Stimulated activated CD8-positive, alpha-beta memory T cell treated with anti-CD3 and anti-CD28 coated beads, Interleukin-15, amount 100 ng/mL, for 48 hours (primary cell): ENCODE results near the gene PTPN18.
"Not testable (repeated sequence)": the region's sequence is repeated elsewhere in the genome, so short reads cannot be mapped to it uniquely, and the experiment has no call there.

Experiments
- DNase-seq, 2 donors: peaks; one replicate each; pipeline ENCODE4 v3.0.0-alpha.2; 2020; ENCODE audit warnings: low read depth in 2 of 2

PTPN18 gene

GRCh38 chr2:130381145-130381544, 25.3 kb downstream of the PTPN18 start:
- no peak for DNase-seq

GRCh38 chr2:130381619-130382018, 25.8 kb downstream of the PTPN18 start:
- DNase-seq = no peak

GRCh38 chr2:130382313-130382917, 26.6 kb downstream of the PTPN18 start:
- DNase-seq = no peak

- no peak for DNase-seq
These were observed 29.9 kb downstream of the PTPN18 start for GRCh38 chr2:130385709-130386108.

- no peak for DNase-seq
These were observed 31.2 kb downstream of the PTPN18 start for GRCh38 chr2:130387071-130387400.

- DNase-seq = no peak
These were observed 31.9 kb downstream of the PTPN18 start for GRCh38 chr2:130387804-130388203.

- no peak for DNase-seq
These were observed 32.5 kb downstream of the PTPN18 start for GRCh38 chr2:130388221-130388907.

- no peak for DNase-seq
These were observed 33.5 kb downstream of the PTPN18 start for GRCh38 chr2:130389358-130389757.

GRCh38 chr2:130389783-130390182, 33.9 kb downstream of the PTPN18 start:
- DNase-seq = no peak

- DNase-seq = no peak
These were observed 34.7 kb downstream of the PTPN18 start for GRCh38 chr2:130390460-130391057.

GRCh38 chr2:130391058-130391871, 35.4 kb downstream of the PTPN18 start:
- DNase-seq = peak; percentile 61 to 70

GRCh38 chr2:130391872-130392670, 36.2 kb downstream of the PTPN18 start:
- DNase-seq = no peak

GRCh38 chr2:130393318-130393910, 37.6 kb downstream of the PTPN18 start:
- no peak for DNase-seq

GRCh38 chr2:130406280-130406679, 50.4 kb downstream of the PTPN18 start:
- not testable (repeated sequence) for DNase-seq

- not testable (repeated sequence) for DNase-seq
These were observed 60.8 kb downstream of the PTPN18 start for GRCh38 chr2:130416693-130417092.

GRCh38 chr2:130418845-130419244, 63.0 kb downstream of the PTPN18 start:
- DNase-seq = not testable (repeated sequence)
